Activated B cell treated with CpG ODN at 0.5 μM for 24 hours (primary cell): Measurements from ENCODE around the gene FFAR1. TPM values are rescaled to one million over a fixed set of nuclear protein-coding genes. Genes with fewer than 3 reads are reported as not detected.
A peak's percentile ranks its signal among the peaks of the same experiment; 100 is the strongest.

Experiments
- ATAC-seq: fragments of 200-7000 bp; cut with Tn5 transposase; one replicate; pipeline ENCODE4 v1.10.0; 2021; ENCODE audit warnings: low read depth, mild to moderate bottlenecking, moderate library complexity
- CTCF ChIA-PET: fragments of 350-600 bp; sonication (Branson Sonifier 250); formaldehyde crosslinking; loops from one replicate; lab custom pipeline; 2021; ENCODE audit warnings: antibody characterized with exemption; lab: Charles Lee
- POLR2A ChIA-PET: fragments of 350-600 bp; sonication (Branson Sonifier 250); formaldehyde crosslinking; loops from one replicate; lab custom pipeline; 2021; ENCODE audit warnings: antibody characterized with exemption; lab: Charles Lee
- DNase-seq: peaks from one replicate; pipeline ENCODE4 v3.0.0; 2022
- H3K27ac Mint-ChIP-seq: one replicate; pipeline ENCODE4 v1.8.0; 2020; ENCODE audit warnings: mixed read lengths
- H3K27me3 Mint-ChIP-seq: one replicate; pipeline ENCODE4 v1.8.0; 2021; ENCODE audit warnings: mixed read lengths
- H3K36me3 Mint-ChIP-seq: one replicate; pipeline ENCODE4 v1.8.0; 2021; ENCODE audit warnings: low read depth, mixed read lengths
- H3K4me1 Mint-ChIP-seq: one replicate; pipeline ENCODE4 v1.8.0; 2021; ENCODE audit warnings: mixed read lengths
- H3K4me3 Mint-ChIP-seq: one replicate; pipeline ENCODE4 v1.8.0; 2020; ENCODE audit warnings: mild to moderate bottlenecking, mixed read lengths
- H3K9me3 Mint-ChIP-seq: one replicate; pipeline ENCODE4 v1.8.0; 2020; ENCODE audit warnings: mixed read lengths
- intact Hi-C: fragments of 100-400 bp; cut with micrococcal nuclease; formaldehyde crosslinking; loops from one replicate; pipeline ENCODE4 v1.15.1; 2024
- total RNA-seq: library from RNA; stranded (reverse); gene quantifications from 2 replicates; pipeline ENCODE4 v1.2.3, GENCODE V29; 2022
- TF ChIP-seq, protein P1 (sequence below): fragments of 200-600 bp; IDR thresholded peaks from one replicate; pipeline ENCODE4 v1.8.0; 2022; ENCODE audit warnings: antibody characterized with exemption, mild to moderate bottlenecking

The FFAR1 gene
- total RNA-seq, 1 donor from 2014 or later = 6.0 TPM

- ChIA-PET POLR2A (interaction anchor here (0.9 to 11.0 kb wide), 5 partner anchors 11 to 145 kb away, joined by 3 to 304 read pairs (median 26); partner anchors contain the start of genes CD22, FFAR1 and HAMP), CTCF (interaction anchor here (1.8 kb wide), 1 partner anchor 178 kb away, joined by 4 read pairs; no protein-coding TSS in a partner anchor)
- Mint-ChIP-seq H3K4me1 (peaks cover 88% of the 10 kb centered on the region), H3K4me3 (no peak overlapping the region), H3K9me3 (peaks cover 2% of the 10 kb centered on the region), H3K27me3 (no peaks in the 10 kb centered on the region), H3K36me3 (no peaks in the 10 kb centered on the region), H3K27ac (peak overlapping the region; percentile 96)
- TF ChIP-seq, protein P1, sequence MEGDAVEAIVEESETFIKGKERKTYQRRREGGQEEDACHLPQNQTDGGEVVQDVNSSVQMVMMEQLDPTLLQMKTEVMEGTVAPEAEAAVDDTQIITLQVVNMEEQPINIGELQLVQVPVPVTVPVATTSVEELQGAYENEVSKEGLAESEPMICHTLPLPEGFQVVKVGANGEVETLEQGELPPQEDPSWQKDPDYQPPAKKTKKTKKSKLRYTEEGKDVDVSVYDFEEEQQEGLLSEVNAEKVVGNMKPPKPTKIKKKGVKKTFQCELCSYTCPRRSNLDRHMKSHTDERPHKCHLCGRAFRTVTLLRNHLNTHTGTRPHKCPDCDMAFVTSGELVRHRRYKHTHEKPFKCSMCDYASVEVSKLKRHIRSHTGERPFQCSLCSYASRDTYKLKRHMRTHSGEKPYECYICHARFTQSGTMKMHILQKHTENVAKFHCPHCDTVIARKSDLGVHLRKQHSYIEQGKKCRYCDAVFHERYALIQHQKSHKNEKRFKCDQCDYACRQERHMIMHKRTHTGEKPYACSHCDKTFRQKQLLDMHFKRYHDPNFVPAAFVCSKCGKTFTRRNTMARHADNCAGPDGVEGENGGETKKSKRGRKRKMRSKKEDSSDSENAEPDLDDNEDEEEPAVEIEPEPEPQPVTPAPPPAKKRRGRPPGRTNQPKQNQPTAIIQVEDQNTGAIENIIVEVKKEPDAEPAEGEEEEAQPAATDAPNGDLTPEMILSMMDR = no peak
- ATAC-seq (no peak), DNase-seq (no peak)
- intact Hi-C loops = no loop called here
These were observed 30.1 kb upstream of the FFAR1 start for GRCh38 chr19:35317464-35318043.

- DNase-seq (no peak), ATAC-seq (peak; percentile 26)
- Mint-ChIP-seq H3K36me3 (no peaks in the 10 kb centered on the region), H3K4me3 (peak overlapping the region; percentile 71), H3K27ac (peak overlapping the region; percentile 96), H3K27me3 (no peaks in the 10 kb centered on the region), H3K4me1 (peaks cover 88% of the 10 kb centered on the region), H3K9me3 (peaks cover 2% of the 10 kb centered on the region)
- CTCF ChIA-PET = interaction anchor here (0.6 to 2.5 kb wide), 4 partner anchors 12 to 1969 kb away, joined by 3 to 10 read pairs (median 4); no protein-coding TSS in a partner anchor
- POLR2A ChIA-PET = interaction anchor here (0.7 to 11.0 kb wide), 10 partner anchors 10 to 144 kb away, joined by 3 to 304 read pairs (median 6); partner anchors contain the start of genes CD22, FFAR1 and HAMP
- TF ChIP-seq, protein P1 = no peak
- intact Hi-C loops = loop anchor here (1.0 kb wide), 1 partner anchor 28 kb away; the partner anchor contains the start of gene FFAR1
These were observed 28.8 kb upstream of the FFAR1 start for GRCh38 chr19:35318679-35319448.

DNA sequence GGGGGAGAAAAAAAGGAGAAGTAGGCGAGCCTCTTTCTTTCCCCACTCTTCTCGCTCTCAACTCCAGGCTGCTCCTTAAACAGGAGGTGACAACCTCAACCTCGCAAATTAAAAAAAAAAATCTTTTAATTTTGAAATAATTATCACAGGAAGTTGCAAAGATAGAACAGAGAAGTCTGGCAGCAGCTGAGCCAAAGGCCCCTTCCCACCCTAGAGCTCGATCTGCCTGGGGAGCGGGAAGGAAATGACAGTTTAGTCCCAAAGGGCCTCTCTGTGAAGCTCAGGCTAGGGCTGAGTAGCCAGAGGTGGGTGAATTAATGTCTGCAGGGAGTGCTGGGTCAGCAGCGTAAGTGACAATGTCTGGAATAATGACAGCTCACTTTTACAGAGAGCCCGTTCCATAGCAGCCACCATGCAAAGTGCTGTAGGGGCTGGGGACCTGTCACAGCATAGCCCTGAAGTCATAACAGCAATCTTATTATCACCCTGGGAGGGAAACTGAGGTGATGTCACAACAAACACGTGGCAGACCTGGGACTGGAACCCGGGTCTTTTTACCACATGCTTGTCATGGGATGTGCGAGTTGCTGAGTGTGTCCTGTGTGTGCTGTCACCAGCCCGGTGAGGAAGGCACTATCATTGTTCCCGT lies 27.5 kb upstream of the FFAR1 start:
- TF ChIP-seq, protein P1 = no peak
- peak overlapping the region; percentile 96 for H3K27ac Mint-ChIP-seq
- CTCF ChIA-PET = interaction anchor here (0.6 to 2.5 kb wide), 4 partner anchors 11 to 33 kb away, joined by 3 to 10 read pairs (median 4); partner anchors contain the start of gene FFAR1
- peaks cover 90% of the 10 kb centered on the region for H3K4me1 Mint-ChIP-seq
- peak overlapping the region; percentile 60 for H3K4me3 Mint-ChIP-seq
- H3K27me3 Mint-ChIP-seq = no peaks in the 10 kb centered on the region
- intact Hi-C loops = loop anchor here (1.0 to 10.0 kb wide), 3 partner anchors 10 to 395 kb away; partner anchors contain the start of gene KMT2B
- H3K9me3 Mint-ChIP-seq = peaks cover 2% of the 10 kb centered on the region
- H3K36me3 Mint-ChIP-seq = no peaks in the 10 kb centered on the region
- POLR2A ChIA-PET = interaction anchor here (0.5 to 11.0 kb wide), 15 partner anchors 11 to 392 kb away, joined by 3 to 304 read pairs (median 7); partner anchors contain the start of genes CD22, FFAR1 and HAMP
- DNase-seq (no peak), ATAC-seq (peak; percentile 47)

DNA sequence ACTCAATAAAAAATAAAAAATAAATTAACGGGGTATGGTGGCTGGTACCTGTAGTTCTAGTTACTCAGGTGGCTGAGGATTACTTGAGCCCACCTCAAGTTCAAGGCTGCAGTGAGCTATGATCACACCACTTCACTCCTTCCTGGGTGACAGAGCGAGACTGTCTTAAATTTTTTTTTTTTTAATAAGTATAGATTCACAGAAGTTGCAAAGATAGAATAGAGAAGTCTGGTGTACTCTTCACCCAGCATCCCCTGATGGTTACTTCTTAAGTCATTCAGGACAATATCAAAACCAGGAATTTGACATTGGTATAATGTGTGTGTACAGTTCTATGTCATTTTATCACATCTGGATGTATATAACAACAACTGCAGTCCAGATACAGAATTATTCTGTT lies 26.4 kb upstream of the FFAR1 start:
- DNase-seq (no peak), ATAC-seq (no peak)
- POLR2A ChIA-PET = interaction anchor here (1.0 to 11.0 kb wide), 6 partner anchors 10 to 53 kb away, joined by 3 to 304 read pairs (median 16); partner anchors contain the start of genes CD22, FFAR1 and HAMP
- H3K36me3 Mint-ChIP-seq = no peaks in the 10 kb centered on the region
- H3K27ac Mint-ChIP-seq = peak overlapping the region; percentile 96
- H3K4me1 Mint-ChIP-seq = peaks cover 91% of the 10 kb centered on the region
- H3K4me3 Mint-ChIP-seq = no peak overlapping the region
- peaks cover 2% of the 10 kb centered on the region for H3K9me3 Mint-ChIP-seq
- H3K27me3 Mint-ChIP-seq = no peaks in the 10 kb centered on the region
- CTCF ChIA-PET = no interaction called here
- intact Hi-C loops = loop anchor here (2.0 to 10.0 kb wide), 2 partner anchors 106 to 394 kb away; partner anchors contain the start of gene KMT2B
- TF ChIP-seq, protein P1 = no peak
